PC-3 (cell line): ENCODE results near the gene MRO. TPM values are rescaled to one million over a fixed set of nuclear protein-coding genes. Genes with fewer than 3 reads are reported as not detected.

Source experiments
- ATAC-seq: fragments of 200-7000 bp; cut with Tn5 transposase; 2 replicates; pipeline ENCODE4 v1.9.1; 2020; ENCODE audit warnings: mild to moderate bottlenecking, moderate library complexity
- BruUV-seq: library from RNA; stranded (reverse); fragments of 400-500 nt; replicated peaks from 2 replicates; lab custom pipeline; 2021; lab: Mats Ljungman, UMichigan
- CTCF ChIA-PET: fragments of 300-600 bp; sonication (Branson Sonifier 250); formaldehyde crosslinking; loops from one replicate; lab custom pipeline; 2022; ENCODE audit warnings: antibody characterized with exemption; lab: Charles Lee
- POLR2A ChIA-PET: fragments of 300-600 bp; sonication (Branson Sonifier 250); formaldehyde crosslinking; loops from one replicate; lab custom pipeline; 2022; ENCODE audit warnings: antibody characterized with exemption; ENCODE audit not compliant: unreplicated experiment; lab: Charles Lee
- DNase-seq: peaks from one replicate; pipeline ENCODE4 v3.0.0-alpha.2; 2015
- H2AFZ ChIP-seq: fragments of 300-600 bp; sonication (generic); 2 replicates; pipeline ENCODE4 v1.6.0; 2016; ENCODE audit warnings: antibody characterized with exemption, low read length
- H3F3A ChIP-seq: fragments of 300-600 bp; sonication (generic); one replicate; pipeline ENCODE4 v1.6.0; 2017; ENCODE audit warnings: antibody characterized with exemption, low read length, control low read depth, mild to moderate bottlenecking; ENCODE audit not compliant: unreplicated experiment
- H3K27ac ChIP-seq: fragments of 300-600 bp; sonication (generic); 2 replicates; pipeline ENCODE4 v1.5.1; 2016; ENCODE audit warnings: mild to moderate bottlenecking, low read length
- H3K27me3 ChIP-seq: fragments of 300-600 bp; sonication (generic); 2 replicates; pipeline ENCODE4 v1.6.1; 2016; ENCODE audit warnings: low read length, mixed read lengths
- H3K36me3 ChIP-seq: fragments of 300-600 bp; sonication (generic); 2 replicates; pipeline ENCODE4 v1.6.1; 2016; ENCODE audit warnings: low read depth, mixed run types, low read length, mixed read lengths
- H3K4me1 ChIP-seq: fragments of 300-600 bp; sonication (generic); 2 replicates; pipeline ENCODE4 v1.5.1; 2016; ENCODE audit warnings: low read length; ENCODE audit not compliant: insufficient read depth
- H3K4me2 ChIP-seq: fragments of 300-600 bp; sonication (generic); 2 replicates; pipeline ENCODE4 v1.6.0; 2016; ENCODE audit warnings: low read length
- H3K4me3 ChIP-seq: fragments of 300-600 bp; sonication (generic); 2 replicates; pipeline ENCODE4 v1.5.1; 2016; ENCODE audit warnings: mild to moderate bottlenecking, low read length, mixed read lengths
- H3K79me2 ChIP-seq: fragments of 300-600 bp; sonication (generic); 2 replicates; pipeline ENCODE4 v1.6.1; 2017; ENCODE audit warnings: low read length, mixed read lengths
- H3K9ac ChIP-seq: fragments of 300-600 bp; sonication (generic); 2 replicates; pipeline ENCODE4 v1.6.0; 2016; ENCODE audit warnings: mild to moderate bottlenecking, low read length
- H3K9me2 ChIP-seq: fragments of 300-600 bp; sonication (generic); replicated peaks from 2 replicates; pipeline ENCODE4 v1.6.1; 2016; ENCODE audit warnings: mixed run types, low read length, mixed read lengths
- H3K9me3 ChIP-seq: fragments of 300-600 bp; sonication (generic); 2 replicates; pipeline ENCODE4 v1.6.1; 2016; ENCODE audit warnings: low read length, mixed read lengths
- H4K20me1 ChIP-seq: fragments of 300-600 bp; sonication (generic); 2 replicates; pipeline ENCODE4 v1.6.1; 2016; ENCODE audit warnings: low read length, mixed read lengths
- EZH2 ChIP-seq: fragments of 300-600 bp; sonication (generic); IDR thresholded peaks from one replicate; pipeline ENCODE4 v1.6.1; 2017; ENCODE audit warnings: antibody characterized with exemption, mild to moderate bottlenecking, low read length; ENCODE audit not compliant: unreplicated experiment
- EZH2phosphoT487 ChIP-seq: fragments of 300-600 bp; sonication (generic); IDR thresholded peaks from 2 replicates; pipeline ENCODE4 v1.6.1; 2018; ENCODE audit warnings: mild to moderate bottlenecking, antibody characterized with exemption, low read length, borderline replicate concordance
- intact Hi-C: fragments of 100-400 bp; cut with micrococcal nuclease; formaldehyde crosslinking; loops from 2 replicates; pipeline ENCODE4 v1.9.0; 2023
- total RNA-seq: library from RNA; depleted of rRNA; stranded (reverse); fragments of >200 nt; gene quantifications from 2 replicates; pipeline ENCODE4 v1.2.3, GENCODE V29; 2014
- TF ChIP-seq, protein P1 (sequence below): fragments of 300-600 bp; sonication (generic); conservative IDR thresholded peaks from 2 replicates; pipeline ENCODE4 v1.5.1; 2017; ENCODE audit warnings: antibody characterized with exemption, low read depth, mild to moderate bottlenecking, low read length

Gene MRO
- total RNA-seq, 1 experiment from 2014 or later, result 0.55 TPM

- TF ChIP-seq, protein P1, sequence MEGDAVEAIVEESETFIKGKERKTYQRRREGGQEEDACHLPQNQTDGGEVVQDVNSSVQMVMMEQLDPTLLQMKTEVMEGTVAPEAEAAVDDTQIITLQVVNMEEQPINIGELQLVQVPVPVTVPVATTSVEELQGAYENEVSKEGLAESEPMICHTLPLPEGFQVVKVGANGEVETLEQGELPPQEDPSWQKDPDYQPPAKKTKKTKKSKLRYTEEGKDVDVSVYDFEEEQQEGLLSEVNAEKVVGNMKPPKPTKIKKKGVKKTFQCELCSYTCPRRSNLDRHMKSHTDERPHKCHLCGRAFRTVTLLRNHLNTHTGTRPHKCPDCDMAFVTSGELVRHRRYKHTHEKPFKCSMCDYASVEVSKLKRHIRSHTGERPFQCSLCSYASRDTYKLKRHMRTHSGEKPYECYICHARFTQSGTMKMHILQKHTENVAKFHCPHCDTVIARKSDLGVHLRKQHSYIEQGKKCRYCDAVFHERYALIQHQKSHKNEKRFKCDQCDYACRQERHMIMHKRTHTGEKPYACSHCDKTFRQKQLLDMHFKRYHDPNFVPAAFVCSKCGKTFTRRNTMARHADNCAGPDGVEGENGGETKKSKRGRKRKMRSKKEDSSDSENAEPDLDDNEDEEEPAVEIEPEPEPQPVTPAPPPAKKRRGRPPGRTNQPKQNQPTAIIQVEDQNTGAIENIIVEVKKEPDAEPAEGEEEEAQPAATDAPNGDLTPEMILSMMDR, result no peak
- no peak for TF ChIP-seq EZH2
- no peak for DNase-seq
- Histone ChIP-seq H3K4me3 (no peak overlapping the region), H3K9ac (no peak overlapping the region), H3K9me3 (no peaks in the 10 kb centered on the region), H3K9me2 (no peaks in the 10 kb centered on the region), H3K4me2 (no peak overlapping the region), H4K20me1 (no peaks in the 10 kb centered on the region), H2AFZ (no peak overlapping the region), H3K27me3 (0 out of 2 replicates have a peak, but pooled peaks cover 14% of the 10 kb centered on the region), H3K4me1 (no peaks in the 10 kb centered on the region), H3K36me3 (no peaks in the 10 kb centered on the region), H3K79me2 (no peaks in the 10 kb centered on the region), H3K27ac (no peak overlapping the region), H3F3A (no peaks in the 10 kb centered on the region)
- ChIA-PET POLR2A (no interaction called here), CTCF (no interaction called here)
- no TSS peak for BruUV-seq
- intact Hi-C loops, result no loop called here
- no peak for ATAC-seq
Measured at GRCh38 chr18:50748243-50749229, 71.3 kb downstream of the MRO start.

DNA sequence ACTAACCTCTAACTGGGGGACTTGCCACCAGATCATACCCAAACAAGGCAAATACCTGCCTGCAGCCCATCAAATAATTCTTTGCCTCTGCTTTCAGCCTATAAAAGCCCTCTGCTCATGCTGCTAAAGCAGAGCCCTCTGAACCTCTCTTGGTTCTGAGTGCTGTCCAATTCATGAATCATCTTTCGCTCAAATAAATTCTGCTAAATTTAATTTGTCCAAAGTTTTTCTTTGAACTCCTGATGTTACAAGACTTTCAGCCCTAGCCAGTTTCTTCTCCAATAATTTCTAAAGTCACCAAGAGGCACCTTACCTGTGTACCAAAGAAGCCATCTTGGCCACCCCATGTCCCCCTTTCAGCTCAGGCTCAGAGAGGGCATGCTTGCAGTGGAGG lies 72.0 kb downstream of the MRO start:
- H3K4me3 ChIP-seq, result no peak overlapping the region
- no peak overlapping the region for H2AFZ ChIP-seq
- H3K27ac ChIP-seq, result no peak overlapping the region
- no peaks in the 10 kb centered on the region for H3K4me1 ChIP-seq
- H3K27me3 ChIP-seq, result 0 out of 2 replicates have a peak, but pooled peaks cover 14% of the 10 kb centered on the region
- POLR2A ChIA-PET, result no interaction called here
- H3K36me3 ChIP-seq, result no peaks in the 10 kb centered on the region
- DNase-seq (no peak), ATAC-seq (no peak)
- CTCF ChIA-PET, result no interaction called here
- H3K4me2 ChIP-seq, result no peak overlapping the region
- H3K9me3 ChIP-seq, result no peaks in the 10 kb centered on the region
- intact Hi-C loops, result no loop called here
- BruUV-seq, result no TSS peak
- no peaks in the 10 kb centered on the region for H3F3A ChIP-seq
- no peak overlapping the region for H3K9ac ChIP-seq
- no peaks in the 10 kb centered on the region for H3K79me2 ChIP-seq
- H3K9me2 ChIP-seq, result no peaks in the 10 kb centered on the region
- TF ChIP-seq EZH2 (no peak), EZH2phosphoT487 (no peak)
- TF ChIP-seq, protein P1, result no peak
- no peaks in the 10 kb centered on the region for H4K20me1 ChIP-seq

DNA sequence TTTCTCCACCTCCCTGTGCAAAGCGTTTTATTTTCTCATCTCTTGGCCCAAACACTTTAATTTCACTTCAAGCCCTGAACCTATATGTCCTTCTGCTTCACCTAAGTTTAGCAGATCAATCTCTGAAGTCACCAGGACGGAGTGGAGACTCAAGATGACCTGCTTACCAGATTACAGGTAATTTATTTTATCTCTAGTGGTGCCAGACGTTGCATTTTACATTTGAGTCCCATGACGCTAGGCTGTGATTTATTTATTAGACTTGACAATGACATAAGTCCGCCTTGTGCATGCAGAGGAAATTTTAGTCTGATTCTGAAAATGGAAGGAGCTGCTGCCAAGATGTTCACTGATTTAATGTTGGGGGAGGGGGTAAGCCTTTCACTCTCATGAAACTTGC lies 73.9 kb downstream of the MRO start:
- H4K20me1 ChIP-seq, result no peaks in the 10 kb centered on the region
- intact Hi-C loops, result no loop called here
- H3F3A ChIP-seq, result no peaks in the 10 kb centered on the region
- ATAC-seq, result no peak
- H3K27me3 ChIP-seq, result 0 out of 2 replicates have a peak, but pooled peaks cover 14% of the 10 kb centered on the region
- H3K9me2 ChIP-seq, result no peaks in the 10 kb centered on the region
- TF ChIP-seq EZH2 (no peak), EZH2phosphoT487 (no peak)
- TF ChIP-seq, protein P1, result no peak
- ChIA-PET POLR2A (no interaction called here), CTCF (no interaction called here)
- no peak overlapping the region for H3K4me3 ChIP-seq
- H3K9ac ChIP-seq, result no peak overlapping the region
- DNase-seq, result no peak
- no peak overlapping the region for H3K27ac ChIP-seq
- no peaks in the 10 kb centered on the region for H3K79me2 ChIP-seq
- no peak overlapping the region for H3K4me2 ChIP-seq
- no peaks in the 10 kb centered on the region for H3K4me1 ChIP-seq
- H3K9me3 ChIP-seq, result no peaks in the 10 kb centered on the region
- H2AFZ ChIP-seq, result no peak overlapping the region
- no TSS peak for BruUV-seq
- no peaks in the 10 kb centered on the region for H3K36me3 ChIP-seq
